ENCODE measurements around the gene EFCAB8.
"Not testable (repeated sequence)": the region's sequence is repeated elsewhere in the genome, so short reads cannot be mapped to it uniquely, and the experiment has no call there.

The EFCAB8 gene

GRCh38 chr20:32888636-32889035 lies 29.9 kb downstream of the EFCAB8 start:
- DNase-seq = no peak

DNA sequence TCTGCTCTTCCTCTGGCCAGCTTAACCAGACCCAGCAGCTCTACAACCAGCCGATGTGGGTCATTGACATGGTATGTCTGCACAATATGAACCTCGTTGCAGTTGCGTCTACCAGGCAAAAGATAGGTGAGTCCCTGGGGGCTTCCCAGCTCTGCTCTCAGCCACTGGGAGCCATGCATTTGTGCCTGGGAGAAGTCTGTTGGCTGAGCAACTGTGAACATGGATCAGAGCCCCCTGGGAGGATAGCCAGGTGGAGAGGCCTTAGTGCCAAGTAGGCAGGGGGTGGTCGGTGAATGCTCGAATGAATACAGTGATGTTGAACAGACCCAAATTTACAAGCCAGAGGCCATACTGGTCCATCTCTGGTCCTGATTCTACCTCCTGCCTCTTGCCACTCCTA lies 30.6 kb downstream of the EFCAB8 start:
- no peak for DNase-seq

- DNase-seq = no peak
Observed at GRCh38 chr20:32891491-32891890, 32.8 kb downstream of the EFCAB8 start.

GRCh38 chr20:32891926-32892660 lies 33.4 kb downstream of the EFCAB8 start:
- no peak for DNase-seq

DNA sequence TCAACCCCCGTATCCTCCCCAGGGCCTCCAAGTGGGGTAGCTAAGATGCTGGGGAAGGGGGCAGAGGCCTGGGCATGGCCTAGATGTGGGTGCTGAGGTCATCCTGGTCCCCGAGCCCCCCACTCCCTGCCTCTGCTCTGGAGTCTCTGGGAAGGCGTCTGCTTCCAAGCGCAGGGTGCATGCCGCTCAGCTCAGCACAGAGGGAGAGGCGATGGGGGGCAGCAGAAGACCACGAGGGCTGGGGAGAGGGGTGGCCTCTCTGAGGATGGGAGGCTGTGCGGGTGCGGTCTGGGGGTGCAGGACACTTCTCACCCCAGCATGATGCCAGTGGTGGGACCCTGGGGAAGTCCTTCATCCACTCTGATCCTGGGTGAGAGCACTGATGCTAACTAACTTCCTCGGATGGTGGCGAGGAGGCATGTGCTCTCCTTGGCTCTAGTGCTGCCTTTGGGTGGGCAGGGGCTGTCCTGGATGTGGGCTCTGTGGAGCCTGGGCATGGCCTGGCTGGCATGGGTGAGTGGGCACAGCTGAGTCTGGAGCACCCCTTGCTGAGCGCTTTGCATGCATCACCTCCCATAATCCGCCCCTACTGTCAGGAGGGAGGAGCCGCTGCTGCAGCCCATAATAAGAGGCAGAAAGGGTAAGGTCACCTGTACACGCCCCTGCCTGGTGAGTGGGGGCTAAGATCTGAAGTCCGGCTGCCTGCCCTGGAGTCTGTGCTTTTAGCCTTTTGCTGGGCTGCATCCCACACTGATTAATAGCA lies 34.7 kb downstream of the EFCAB8 start:
- DNase-seq = no peak

GRCh38 chr20:32894026-32894483 lies 35.3 kb downstream of the EFCAB8 start:
- no peak for DNase-seq

DNA sequence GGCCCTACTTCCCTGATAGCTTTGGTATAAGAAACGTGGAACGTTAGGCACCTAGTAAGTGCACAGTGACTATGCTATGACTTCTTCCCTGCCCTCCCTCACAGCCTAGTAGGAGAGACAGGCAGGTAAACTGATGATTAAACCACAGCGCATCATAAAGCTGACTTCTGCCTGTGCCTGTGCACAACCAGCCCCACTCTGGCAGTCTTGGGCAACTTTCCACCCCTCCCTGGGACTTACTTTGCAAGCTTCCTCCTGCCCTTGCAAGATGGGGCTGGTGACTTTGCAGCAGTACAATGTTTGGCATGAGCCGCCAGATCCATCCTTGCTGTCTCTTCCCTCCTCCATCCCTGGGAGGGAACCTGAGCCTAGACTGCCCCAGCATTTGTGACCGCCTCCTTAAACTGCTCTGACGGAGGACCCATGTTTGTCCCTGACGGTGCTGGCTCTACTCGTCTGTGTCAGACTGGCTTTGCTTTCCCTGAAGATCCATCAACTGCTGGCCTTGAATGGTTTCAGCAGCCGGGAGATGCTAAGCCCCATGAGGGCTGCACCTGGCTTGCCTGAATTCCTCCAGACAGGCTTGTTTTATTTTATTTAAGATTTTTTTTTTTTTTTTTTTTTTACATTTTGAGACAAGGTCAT lies 36.1 kb downstream of the EFCAB8 start:
- no peak for DNase-seq

DNA sequence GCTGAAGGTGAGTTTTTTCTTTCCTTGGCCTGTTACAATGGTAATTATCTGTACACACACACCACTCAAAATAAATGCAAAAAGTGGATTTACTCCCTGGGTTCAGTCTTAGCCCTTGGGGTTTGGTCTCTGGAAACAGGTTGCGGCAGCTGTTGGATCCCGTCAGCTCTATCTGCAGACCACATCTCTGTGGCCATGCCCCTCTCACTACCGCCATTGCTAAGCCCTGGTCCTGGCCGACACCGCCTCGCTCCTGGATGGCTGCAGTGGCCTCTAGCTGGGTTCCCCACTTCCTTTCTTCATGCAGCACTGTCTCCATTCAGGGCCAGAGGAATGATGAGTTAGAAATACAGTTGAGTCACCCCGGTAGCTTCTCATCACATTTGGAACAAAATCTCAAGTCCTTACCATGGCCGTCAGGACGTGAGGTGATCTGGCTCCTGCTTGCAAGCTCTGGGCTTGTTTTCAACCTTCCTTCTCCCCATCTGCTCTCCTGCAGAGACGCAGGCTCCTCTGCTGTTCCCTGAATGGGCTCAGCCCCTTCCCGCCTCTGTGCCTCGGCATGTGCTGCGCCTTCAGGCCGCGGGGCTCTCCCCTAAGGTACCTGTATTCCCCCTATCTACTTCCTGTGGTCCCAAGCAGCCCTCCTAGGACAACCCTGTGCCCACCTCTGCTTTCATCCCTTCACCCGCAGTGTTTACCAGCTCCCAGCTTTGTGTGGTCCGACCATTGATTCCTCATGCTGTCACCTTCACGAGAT lies 38.0 kb downstream of the EFCAB8 start:
- DNase-seq = no peak

GRCh38 chr20:32898729-32899128 lies 40.0 kb downstream of the EFCAB8 start:
- no peak for DNase-seq

DNA sequence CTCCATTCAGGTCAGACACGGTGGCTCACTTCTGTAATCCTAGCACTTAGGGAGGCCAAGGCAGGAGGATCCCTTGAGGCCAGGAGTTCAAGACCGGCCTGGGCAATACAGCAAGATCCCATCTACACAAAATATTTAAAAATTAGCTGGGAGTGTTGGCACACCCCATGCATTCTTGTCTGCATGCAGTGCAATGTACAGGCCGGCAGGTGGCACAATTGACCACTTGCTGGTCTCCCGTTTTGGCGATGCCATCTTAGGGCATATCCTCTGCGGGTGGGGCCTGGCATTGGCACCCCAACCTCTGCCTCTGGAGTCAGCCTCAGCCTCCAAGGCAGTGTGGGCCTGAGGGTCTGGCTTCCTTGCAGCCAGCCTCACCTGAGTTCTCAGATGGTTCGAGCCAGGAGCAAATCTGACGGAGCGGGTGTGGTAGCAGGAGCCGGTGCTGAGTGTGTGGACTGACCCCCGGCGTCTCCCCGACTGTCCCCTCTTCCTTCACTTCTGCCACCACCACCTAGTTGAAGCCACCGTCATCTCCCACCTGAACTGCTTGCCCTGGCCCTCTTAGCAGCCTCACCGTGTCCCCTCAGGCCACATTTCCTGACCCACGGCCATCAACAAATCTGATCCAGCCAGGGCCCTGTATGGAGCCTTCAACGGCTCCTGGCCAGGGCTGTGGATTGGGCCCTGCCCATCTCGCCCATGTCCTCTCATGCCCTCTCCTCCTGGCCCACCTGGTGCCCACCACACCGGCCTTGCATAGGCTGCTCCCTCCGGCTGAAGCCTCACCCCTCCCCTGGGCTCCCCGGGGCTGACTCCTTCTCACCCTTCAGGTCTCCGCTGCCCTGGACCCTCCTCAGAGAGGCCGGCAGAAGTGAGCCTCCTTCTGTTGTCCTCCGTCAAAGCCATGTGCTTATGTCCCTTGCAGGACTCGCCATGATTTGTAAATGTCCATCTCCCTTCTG lies 44.0 kb downstream of the EFCAB8 start:
- DNase-seq = peak; percentile 56 to 58

DNA sequence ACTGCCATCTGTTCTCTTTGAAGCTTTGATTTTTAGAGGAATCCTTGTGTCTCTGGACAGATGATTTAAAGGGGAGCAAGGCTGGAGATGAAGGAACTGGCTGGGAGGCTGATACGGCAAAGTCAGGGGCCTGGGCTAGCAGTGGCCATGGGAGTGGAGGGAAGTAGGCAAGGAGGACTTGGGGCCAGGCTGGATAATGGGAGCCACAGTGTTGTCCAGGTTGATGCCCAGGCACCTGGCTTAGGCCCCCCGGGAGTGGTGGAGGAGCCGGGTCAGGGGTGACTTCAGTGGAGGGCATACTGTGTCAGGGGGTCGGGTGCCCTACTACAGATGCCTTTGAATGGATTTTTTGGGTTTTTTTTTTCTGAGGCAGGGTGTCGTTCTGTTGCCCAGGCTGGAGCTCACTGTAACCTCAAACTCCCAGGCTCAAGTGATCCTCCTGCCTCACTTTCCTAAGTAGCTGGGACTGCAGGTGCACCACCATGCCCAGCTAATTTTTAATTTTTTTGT lies 45.0 kb downstream of the EFCAB8 start:
- no peak for DNase-seq

GRCh38 chr20:32904678-32905077 lies 46.0 kb downstream of the EFCAB8 start:
- not testable (repeated sequence) for DNase-seq

- no peak for DNase-seq
Observed at GRCh38 chr20:32906200-32906599, 47.5 kb downstream of the EFCAB8 start.

- DNase-seq = no peak
Observed at GRCh38 chr20:32906871-32907495, 48.3 kb downstream of the EFCAB8 start.

DNA sequence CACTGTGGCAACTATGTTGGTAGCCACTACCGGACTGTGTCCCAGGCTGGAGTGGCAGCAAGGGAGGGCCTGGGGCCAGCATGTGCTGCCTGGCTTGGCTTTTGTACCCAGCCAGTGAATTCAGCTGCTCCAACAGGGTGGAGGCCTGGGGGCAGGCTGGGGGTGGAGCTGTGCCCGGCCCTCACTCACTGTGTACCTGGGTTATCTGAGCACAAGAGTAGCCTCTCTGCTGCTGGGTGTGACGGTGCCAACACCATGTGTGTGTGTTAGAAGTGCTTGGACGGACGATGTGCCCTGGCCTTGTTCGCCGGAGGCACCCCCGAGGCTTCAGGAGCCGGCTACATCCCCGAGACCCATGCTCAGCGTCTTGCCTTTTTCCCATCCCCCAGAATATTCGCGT lies 49.2 kb downstream of the EFCAB8 start:
- DNase-seq = no peak

- DNase-seq = no peak
Observed at GRCh38 chr20:32908334-32909292, 49.9 kb downstream of the EFCAB8 start.

GRCh38 chr20:32909451-32909850 lies 50.7 kb downstream of the EFCAB8 start:
- no peak for DNase-seq

- DNase-seq = no peak
Observed at GRCh38 chr20:32909896-32910571, 51.3 kb downstream of the EFCAB8 start.

GRCh38 chr20:32911355-32911754 lies 52.6 kb downstream of the EFCAB8 start:
- DNase-seq = no peak
